K562 (cell line): Measurements from ENCODE around the gene SPTBN4. TPM values are rescaled to one million over a fixed set of nuclear protein-coding genes. Genes with fewer than 3 reads are reported as not detected.

Source experiments
- ATF2 ChIP-seq: sonication (generic); formaldehyde crosslinking; IDR thresholded peaks from 2 replicates; pipeline ENCODE4 v1.8.1; 2022; ENCODE audit warnings: missing genetic modification reagents
- CBX2 ChIP-seq: fragments of 200-600 bp; sonication (generic); IDR thresholded peaks from one replicate; pipeline ENCODE4 v1.6.1; 2012; ENCODE audit warnings: mild to moderate bottlenecking, low read length, inconsistent platforms; ENCODE audit not compliant: insufficient read depth, poor library complexity, severe bottlenecking
- CGGBP1 ChIP-seq: fragments of 250-450 bp; sonication (Bioruptor Pico); IDR thresholded peaks from 2 replicates; pipeline ENCODE4 v1.9.0; 2021; ENCODE audit warnings: mild to moderate bottlenecking
- E2F3 ChIP-seq: fragments of 250-450 bp; sonication (Bioruptor Pico); IDR thresholded peaks from 2 replicates; pipeline ENCODE4 v1.4.0; 2020; ENCODE audit warnings: mild to moderate bottlenecking
- KDM4B ChIP-seq, 2 experiments: fragments of 450-650 bp in 1 of 2; sonication (generic) in 1 of 2; IDR thresholded peaks; 2 replicates each; pipeline ENCODE4 v1.6.1; 2016 to 2017; ENCODE audit warnings: borderline replicate concordance in 2 of 2, antibody characterized with exemption in 1 of 2, low read depth in 1 of 2, mild to moderate bottlenecking in 1 of 2
- MBD1 ChIP-seq: fragments of 250-450 bp; sonication (Bioruptor Pico); IDR thresholded peaks from 2 replicates; pipeline ENCODE4 v1.8.0; 2022; ENCODE audit warnings: inconsistent platforms
- MYBL2 ChIP-seq, 2 experiments: fragments of 450-650 bp in 1 of 2; sonication (generic) in 1 of 2; formaldehyde crosslinking in 1 of 2; IDR thresholded peaks; 2 replicates each; pipeline versions ENCODE4 v1.6.1 to v1.8.1; 2017 to 2022; ENCODE audit warnings: borderline replicate concordance in 1 of 2, inconsistent platforms in 1 of 2, low read depth in 1 of 2, mild to moderate bottlenecking in 1 of 2, missing genetic modification reagents in 1 of 2, moderate library complexity in 1 of 2
- POLR2H ChIP-seq: IDR thresholded peaks from 2 replicates; pipeline ENCODE4 v1.6.1; 2016; ENCODE audit warnings: missing genetic modification characterization, low read depth, mild to moderate bottlenecking, control low read depth, missing compliant biosample characterization, moderate library complexity
- SMAD2 ChIP-seq: fragments of 150-350 bp; IDR thresholded peaks from 2 replicates; pipeline ENCODE4 v1.6.1; 2014; ENCODE audit warnings: low read depth, mild to moderate bottlenecking, low read length
- SREBF2 ChIP-seq: sonication (generic); formaldehyde crosslinking; IDR thresholded peaks from 2 replicates; pipeline ENCODE4 v1.4.0; 2020; ENCODE audit warnings: mild to moderate bottlenecking, missing genetic modification reagents
- TBL1XR1 ChIP-seq, 2 experiments: IDR thresholded peaks; 2 replicates each; pipeline ENCODE4 v1.6.1; 2012; ENCODE audit warnings: improper control_type of control experiment in 2 of 2, low read length in 2 of 2, mild to moderate bottlenecking in 1 of 2
- TOE1 ChIP-seq, 2 experiments: fragments of 450-650 bp in 1 of 2; sonication (generic) in 1 of 2; formaldehyde crosslinking in 1 of 2; IDR thresholded peaks; 2 replicates each; pipeline versions ENCODE4 v1.7.1 to v1.8.0; 2016 to 2022; ENCODE audit warnings: borderline replicate concordance in 2 of 2, mild to moderate bottlenecking in 2 of 2, antibody characterized with exemption in 1 of 2, inconsistent platforms in 1 of 2, low read depth in 1 of 2, missing genetic modification reagents in 1 of 2, moderate library complexity in 1 of 2
- ZBED1 ChIP-seq: IDR thresholded peaks from 2 replicates; pipeline ENCODE4 v1.6.1; 2014
- ZNF121 ChIP-seq: sonication (generic); formaldehyde crosslinking; conservative IDR thresholded peaks from 2 replicates; pipeline ENCODE4 v1.8.0; 2022; ENCODE audit warnings: missing genetic modification reagents
- ZNF398 ChIP-seq: fragments of 250-450 bp; sonication (Bioruptor Pico); IDR thresholded peaks from 2 replicates; pipeline ENCODE4 v1.8.0; 2021; ENCODE audit warnings: moderate library complexity, mild to moderate bottlenecking, inconsistent platforms
- ZNF561 ChIP-seq: fragments of 450-650 bp; formaldehyde crosslinking; conservative IDR thresholded peaks from 2 replicates; pipeline ENCODE4 v1.4.0; 2020; ENCODE audit warnings: mild to moderate bottlenecking, moderate library complexity
- ZNF699 ChIP-seq: fragments of 250-450 bp; sonication (Bioruptor Pico); IDR thresholded peaks from 2 replicates; pipeline ENCODE4 v1.8.0; 2021; ENCODE audit warnings: mild to moderate bottlenecking, moderate library complexity; ENCODE audit not compliant: insufficient replicate concordance
- ZSCAN32 ChIP-seq: fragments of 450-650 bp; formaldehyde crosslinking; IDR thresholded peaks from 2 replicates; pipeline ENCODE4 v1.4.0; 2020; ENCODE audit warnings: mild to moderate bottlenecking, moderate library complexity
- polyA plus RNA-seq, 8 experiments: library from polyadenylated mRNA; depleted of rRNA in 4 of 8; stranded (reverse) in 5 of 8; unstranded in 3 of 8; fragments of >200 nt; fragmentation: Nextera tagmentation in 2 of 8; fragmentation: Illumina TruSeq in 1 of 8; extraction: Ambion mirVana in 2 of 8; extraction: Trizol in 1 of 8; gene quantifications; 2 replicates each; pipeline versions ENCODE4 v1.2.1 to v1.2.3, GENCODE V29; 2011 to 2014; ENCODE audit warnings: inconsistent platforms in 1 of 8, missing spikeins in 1 of 8
- total RNA-seq, 7 experiments: library from RNA; depleted of rRNA in 6 of 7; stranded (reverse); fragments of >200 nt in 6 of 7; fragmentation: Illumina TruSeq in 2 of 7; extraction: Trizol in 2 of 7; gene quantifications; 2 replicates each; pipeline versions ENCODE4 v1.2.1 to v1.2.3, GENCODE V29; 2011 to 2021; ENCODE audit warnings: low replicate concordance in 1 of 7
- TF ChIP-seq, protein P1 (sequence below): fragments of 450-650 bp; IDR thresholded peaks from one replicate; pipeline ENCODE4 v1.6.1; 2018; ENCODE audit warnings: mild to moderate bottlenecking, moderate library complexity; ENCODE audit not compliant: partially characterized antibody

Gene SPTBN4
- total and polyA plus RNA-seq, 9 of the 15 experiments (the other 6 are each of a cell fraction or from before 2014, with no cell fraction given) = 0.01 to 1.5 (median 0.86) TPM

DNA sequence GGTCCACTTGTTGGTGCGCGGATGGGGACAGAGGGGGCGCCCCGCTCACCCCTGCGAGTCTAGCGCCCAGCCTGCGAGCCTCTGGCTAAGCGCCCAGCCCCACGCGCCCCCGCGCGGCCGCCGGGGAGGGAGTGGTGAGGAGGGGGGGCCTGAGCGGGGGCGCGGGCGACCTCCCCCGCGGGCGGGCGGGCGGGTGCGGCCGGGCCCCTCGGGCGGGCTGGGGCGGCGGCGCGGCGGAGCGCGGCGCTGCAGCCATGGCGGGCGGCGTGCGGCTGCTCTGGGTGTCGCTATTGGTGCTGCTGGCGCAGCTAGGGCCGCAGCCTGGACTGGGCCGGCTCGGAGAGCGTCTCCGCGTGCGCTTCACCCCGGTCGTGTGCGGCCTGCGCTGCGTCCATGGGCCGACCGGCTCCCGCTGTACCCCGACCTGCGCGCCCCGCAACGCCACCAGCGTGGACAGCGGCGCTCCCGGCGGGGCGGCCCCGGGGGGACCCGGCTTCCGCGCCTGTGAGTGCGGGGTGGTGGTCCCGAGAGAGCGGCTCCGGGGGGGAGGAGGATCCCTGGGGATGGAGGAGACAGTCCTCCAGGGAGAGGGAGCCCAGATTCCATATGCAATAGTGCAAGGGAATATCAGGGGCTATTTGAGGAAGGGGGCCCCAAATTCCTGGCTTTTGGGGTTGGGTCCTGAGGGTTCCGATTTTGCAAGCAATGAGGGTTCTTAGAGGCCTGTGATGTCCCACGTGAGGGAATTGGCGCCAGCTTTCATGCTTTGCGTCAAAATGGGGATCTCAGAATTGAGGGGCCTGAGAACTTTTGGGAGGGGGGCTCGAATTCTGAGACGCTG is 134.6 kb downstream of the SPTBN4 start, which contains the start of gene LTBP4 (continued):
- TF ChIP-seq CGGBP1 (CRISPR knock-in tag) (no peak), POLR2H (tag) (no peak), ZNF561 (no peak), ZSCAN32 (CRISPR knock-in tag) (no peak), ZNF699 (CRISPR knock-in tag) (no peak), CBX2 (no peak), KDM4B (IDR thresholded peaks at IDR 0.05; ENCODE audit: borderline replicate concordance in 2 of 2, low read depth in 1 of 2) (no peak), ZNF121 (CRISPR knock-in tag) (no peak), SMAD2 (no peak), ZNF398 (CRISPR knock-in tag) (no peak), ATF2 (CRISPR knock-in tag) (no peak), TBL1XR1 (IDR thresholded peaks at IDR 0.05; ENCODE audit: low read length in 2 of 2) (no peak), TOE1 (IDR thresholded peaks at IDR 0.05; ENCODE audit: borderline replicate concordance) (no peak), TOE1 (CRISPR knock-in tag; IDR thresholded peaks at IDR 0.05; ENCODE audit: borderline replicate concordance, low read depth) (no peak), E2F3 (CRISPR knock-in tag) (peak; percentile 14; the same call in 1 of the 2 replicates), ZBED1 (no peak), SREBF2 (CRISPR knock-in tag) (no peak), MBD1 (no peak), MYBL2 (IDR thresholded peaks at IDR 0.05; ENCODE audit: low read depth) (no peak), MYBL2 (CRISPR knock-in tag; IDR thresholded peaks at IDR 0.05; ENCODE audit: borderline replicate concordance) (no peak)
- TF ChIP-seq, protein P1, sequence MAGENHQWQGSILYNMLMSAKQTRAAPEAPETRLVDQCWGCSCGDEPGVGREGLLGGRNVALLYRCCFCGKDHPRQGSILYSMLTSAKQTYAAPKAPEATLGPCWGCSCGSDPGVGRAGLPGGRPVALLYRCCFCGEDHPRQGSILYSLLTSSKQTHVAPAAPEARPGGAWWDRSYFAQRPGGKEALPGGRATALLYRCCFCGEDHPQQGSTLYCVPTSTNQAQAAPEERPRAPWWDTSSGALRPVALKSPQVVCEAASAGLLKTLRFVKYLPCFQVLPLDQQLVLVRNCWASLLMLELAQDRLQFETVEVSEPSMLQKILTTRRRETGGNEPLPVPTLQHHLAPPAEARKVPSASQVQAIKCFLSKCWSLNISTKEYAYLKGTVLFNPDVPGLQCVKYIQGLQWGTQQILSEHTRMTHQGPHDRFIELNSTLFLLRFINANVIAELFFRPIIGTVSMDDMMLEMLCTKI = no peak
